HG03025 (cell line): ENCODE data around the gene KCNMA1.
"Not testable (repeated sequence)": the region's sequence is repeated elsewhere in the genome, so short reads cannot be mapped to it uniquely, and the experiment has no call there.

Source experiments
- ATAC-seq: cut with Tn5 transposase; IDR thresholded peaks from one replicate; pipeline ENCODE4 v1.9.1; 2021; ENCODE audit warnings: mild to moderate bottlenecking, moderate library complexity; ENCODE audit not compliant: unreplicated experiment, low FRiP score

Gene KCNMA1

GRCh38 chr10:77637532-77638320 is at the start of gene KCNMA1:
Gene KCNMA1, minus strand, starts transcription at chr10:77637808.
- no peak for ATAC-seq

- ATAC-seq = no peak
Observed at GRCh38 chr10:77686650-77687417, 49.2 kb upstream of the KCNMA1 start.

- ATAC-seq = no peak
Observed at GRCh38 chr10:77686096-77686495, 48.5 kb upstream of the KCNMA1 start.

- no peak for ATAC-seq
Observed at GRCh38 chr10:77685432-77685831, 47.8 kb upstream of the KCNMA1 start.

- ATAC-seq = not testable (repeated sequence)
Observed at GRCh38 chr10:77683088-77683432, 45.5 kb upstream of the KCNMA1 start.

- ATAC-seq = no peak
Observed at GRCh38 chr10:77682393-77683087, 44.9 kb upstream of the KCNMA1 start.

GRCh38 chr10:77681839-77682238 is 44.2 kb upstream of the KCNMA1 start:
- no peak for ATAC-seq

GRCh38 chr10:77680811-77681210 is 43.2 kb upstream of the KCNMA1 start:
- ATAC-seq = no peak

GRCh38 chr10:77680065-77680464 is 42.5 kb upstream of the KCNMA1 start:
- no peak for ATAC-seq

- ATAC-seq = no peak
Observed at GRCh38 chr10:77679217-77679616, 41.6 kb upstream of the KCNMA1 start.

- no peak for ATAC-seq
Observed at GRCh38 chr10:77678146-77678545, 40.5 kb upstream of the KCNMA1 start.

- no peak for ATAC-seq
Observed at GRCh38 chr10:77675347-77675746, 37.7 kb upstream of the KCNMA1 start.

GRCh38 chr10:77673515-77674140 is 36.0 kb upstream of the KCNMA1 start:
- no peak for ATAC-seq

GRCh38 chr10:77673101-77673500 is 35.5 kb upstream of the KCNMA1 start:
- no peak for ATAC-seq

GRCh38 chr10:77671594-77672252 is 34.1 kb upstream of the KCNMA1 start:
- no peak for ATAC-seq

- ATAC-seq = no peak
Observed at GRCh38 chr10:77670817-77671443, 33.3 kb upstream of the KCNMA1 start.

- no peak for ATAC-seq
Observed at GRCh38 chr10:77669892-77670291, 32.3 kb upstream of the KCNMA1 start.

GRCh38 chr10:77667426-77668324 is 30.1 kb upstream of the KCNMA1 start:
- ATAC-seq = no peak

- no peak for ATAC-seq
Observed at GRCh38 chr10:77666821-77667220, 29.2 kb upstream of the KCNMA1 start.
